Lower lobe of right lung (tissue), 2 donors: ENCODE measurements around the gene PACRG. TPM values are rescaled to one million over a fixed set of nuclear protein-coding genes. Genes with fewer than 3 reads are reported as not detected.

Source experiments
- ATAC-seq, 2 donors: fragments of 200-7000 bp; cut with Tn5 transposase; one replicate each; pipeline ENCODE4 v1.9.1; 2020 to 2022; ENCODE audit warnings: mild to moderate bottlenecking in 2 of 2, moderate library complexity in 2 of 2
- DNase-seq: peaks from one replicate; pipeline ENCODE4 v3.0.0-alpha.2; 2020
- H3K27ac ChIP-seq: fragments of 200-600 bp; one replicate; pipeline ENCODE4 v1.8.0; 2022
- H3K27me3 ChIP-seq: fragments of 200-600 bp; one replicate; pipeline ENCODE4 v1.8.0; 2022; ENCODE audit warnings: low read depth
- H3K36me3 ChIP-seq: fragments of 200-600 bp; one replicate; pipeline ENCODE4 v1.8.0; 2022; ENCODE audit warnings: mild to moderate bottlenecking
- H3K4me1 ChIP-seq: fragments of 200-600 bp; one replicate; pipeline ENCODE4 v1.8.0; 2022
- H3K4me3 ChIP-seq: fragments of 200-600 bp; one replicate; pipeline ENCODE4 v1.8.0; 2022; ENCODE audit warnings: mild to moderate bottlenecking
- H3K9me3 ChIP-seq: fragments of 200-600 bp; one replicate; pipeline ENCODE4 v1.8.0; 2022
- CTCF ChIP-seq: fragments of 200-600 bp; IDR thresholded peaks from one replicate; pipeline ENCODE4 v1.8.0; 2022; ENCODE audit warnings: antibody characterized with exemption, mild to moderate bottlenecking
- intact Hi-C: fragments of 100-400 bp; cut with DNase I; formaldehyde crosslinking; loops from one replicate; pipeline ENCODE4 v1.11.0; 2022
- total RNA-seq: library from RNA; stranded (reverse); fragmentation: NEBNext Ultra II Directional; extraction: Animal tissue kit (Norgen Biotek cat#: 25700); gene quantifications from one replicate; pipeline ENCODE4 v1.2.1, GENCODE V29; 2021
- donor health status: DM: no; HTN: yes; CAD: no; lungs with severe emphysema.

PACRG gene
- total RNA-seq, 1 donor from 2014 or later: 5.5 TPM

GRCh38 chr6:163159689-163160088 lies 431.9 kb downstream of the PACRG start:
- intact Hi-C loops: no loop called here
- ATAC-seq: no peak

GRCh38 chr6:163162007-163162873 lies 434.5 kb downstream of the PACRG start:
- ATAC-seq (no peak), DNase-seq (no peak)
- no peaks in the 10 kb centered on the region for H3K27me3 ChIP-seq
- no peak overlapping the region for H3K4me3 ChIP-seq
- no peak overlapping the region for H3K27ac ChIP-seq
- no peak for TF ChIP-seq CTCF
- no peaks in the 10 kb centered on the region for H3K36me3 ChIP-seq
- no peaks in the 10 kb centered on the region for H3K4me1 ChIP-seq
- intact Hi-C loops: no loop called here
- no peaks in the 10 kb centered on the region for H3K9me3 ChIP-seq

More at GRCh38 chr6:163159689-163160088, 431.9 kb downstream of the PACRG start:
- Histone ChIP-seq H3K4me3 (no peak overlapping the region), H3K4me1 (no peaks in the 10 kb centered on the region), H3K27me3 (no peaks in the 10 kb centered on the region), H3K36me3 (no peaks in the 10 kb centered on the region), H3K9me3 (no peaks in the 10 kb centered on the region), H3K27ac (no peak overlapping the region)
- DNase-seq: no peak
- TF ChIP-seq CTCF: no peak

- no peaks in the 10 kb centered on the region for H3K4me1 ChIP-seq
- no peak for TF ChIP-seq CTCF
- H3K36me3 ChIP-seq: no peaks in the 10 kb centered on the region
- intact Hi-C loops: no loop called here
- H3K4me3 ChIP-seq: no peak overlapping the region
- H3K9me3 ChIP-seq: no peaks in the 10 kb centered on the region
- no peak overlapping the region for H3K27ac ChIP-seq
- ATAC-seq (no peak), DNase-seq (no peak)
- no peaks in the 10 kb centered on the region for H3K27me3 ChIP-seq
These were observed 435.1 kb downstream of the PACRG start for GRCh38 chr6:163162874-163163213.

- H3K36me3 ChIP-seq: no peaks in the 10 kb centered on the region
- H3K9me3 ChIP-seq: no peaks in the 10 kb centered on the region
- H3K4me3 ChIP-seq: no peak overlapping the region
- TF ChIP-seq CTCF: no peak
- H3K27ac ChIP-seq: no peak overlapping the region
- DNase-seq (no peak), ATAC-seq (no peak)
- H3K4me1 ChIP-seq: no peaks in the 10 kb centered on the region
- intact Hi-C loops: no loop called here
- no peaks in the 10 kb centered on the region for H3K27me3 ChIP-seq
These were observed 436.6 kb downstream of the PACRG start for GRCh38 chr6:163164175-163164900.

GRCh38 chr6:163165155-163165910 lies 437.6 kb downstream of the PACRG start:
- ATAC-seq (peak in 1 of 2 donors; percentile 19), DNase-seq (no peak)
- peaks cover 1% of the 10 kb centered on the region for H3K9me3 ChIP-seq
- H3K27ac ChIP-seq: no peak overlapping the region
- no peaks in the 10 kb centered on the region for H3K27me3 ChIP-seq
- H3K36me3 ChIP-seq: no peaks in the 10 kb centered on the region
- no peaks in the 10 kb centered on the region for H3K4me1 ChIP-seq
- intact Hi-C loops: no loop called here
- TF ChIP-seq CTCF: no peak
- no peak overlapping the region for H3K4me3 ChIP-seq
